PC-3 (cell line): ENCODE measurements around the gene DCUN1D4. TPM values are rescaled to one million over a fixed set of nuclear protein-coding genes. Genes with fewer than 3 reads are reported as not detected.

Experiments used
- ATAC-seq: fragments of 200-7000 bp; cut with Tn5 transposase; 2 replicates; pipeline ENCODE4 v1.9.1; 2020; ENCODE audit warnings: mild to moderate bottlenecking, moderate library complexity
- BruUV-seq: library from RNA; stranded (reverse); fragments of 400-500 nt; replicated peaks from 2 replicates; lab custom pipeline; 2021; lab: Mats Ljungman, UMichigan
- CTCF ChIA-PET: fragments of 300-600 bp; sonication (Branson Sonifier 250); formaldehyde crosslinking; loops from one replicate; lab custom pipeline; 2022; ENCODE audit warnings: antibody characterized with exemption; lab: Charles Lee
- POLR2A ChIA-PET: fragments of 300-600 bp; sonication (Branson Sonifier 250); formaldehyde crosslinking; loops from one replicate; lab custom pipeline; 2022; ENCODE audit warnings: antibody characterized with exemption; ENCODE audit not compliant: unreplicated experiment; lab: Charles Lee
- DNase-seq: peaks from one replicate; pipeline ENCODE4 v3.0.0-alpha.2; 2015
- H2AFZ ChIP-seq: fragments of 300-600 bp; sonication (generic); 2 replicates; pipeline ENCODE4 v1.6.0; 2016; ENCODE audit warnings: antibody characterized with exemption, low read length
- H3F3A ChIP-seq: fragments of 300-600 bp; sonication (generic); one replicate; pipeline ENCODE4 v1.6.0; 2017; ENCODE audit warnings: antibody characterized with exemption, low read length, control low read depth, mild to moderate bottlenecking; ENCODE audit not compliant: unreplicated experiment
- H3K27ac ChIP-seq: fragments of 300-600 bp; sonication (generic); 2 replicates; pipeline ENCODE4 v1.5.1; 2016; ENCODE audit warnings: mild to moderate bottlenecking, low read length
- H3K27me3 ChIP-seq: fragments of 300-600 bp; sonication (generic); 2 replicates; pipeline ENCODE4 v1.6.1; 2016; ENCODE audit warnings: low read length, mixed read lengths
- H3K36me3 ChIP-seq: fragments of 300-600 bp; sonication (generic); 2 replicates; pipeline ENCODE4 v1.6.1; 2016; ENCODE audit warnings: low read depth, mixed run types, low read length, mixed read lengths
- H3K4me1 ChIP-seq: fragments of 300-600 bp; sonication (generic); 2 replicates; pipeline ENCODE4 v1.5.1; 2016; ENCODE audit warnings: low read length; ENCODE audit not compliant: insufficient read depth
- H3K4me2 ChIP-seq: fragments of 300-600 bp; sonication (generic); 2 replicates; pipeline ENCODE4 v1.6.0; 2016; ENCODE audit warnings: low read length
- H3K4me3 ChIP-seq: fragments of 300-600 bp; sonication (generic); 2 replicates; pipeline ENCODE4 v1.5.1; 2016; ENCODE audit warnings: mild to moderate bottlenecking, low read length, mixed read lengths
- H3K79me2 ChIP-seq: fragments of 300-600 bp; sonication (generic); 2 replicates; pipeline ENCODE4 v1.6.1; 2017; ENCODE audit warnings: low read length, mixed read lengths
- H3K9ac ChIP-seq: fragments of 300-600 bp; sonication (generic); 2 replicates; pipeline ENCODE4 v1.6.0; 2016; ENCODE audit warnings: mild to moderate bottlenecking, low read length
- H3K9me2 ChIP-seq: fragments of 300-600 bp; sonication (generic); replicated peaks from 2 replicates; pipeline ENCODE4 v1.6.1; 2016; ENCODE audit warnings: mixed run types, low read length, mixed read lengths
- H3K9me3 ChIP-seq: fragments of 300-600 bp; sonication (generic); 2 replicates; pipeline ENCODE4 v1.6.1; 2016; ENCODE audit warnings: low read length, mixed read lengths
- H4K20me1 ChIP-seq: fragments of 300-600 bp; sonication (generic); 2 replicates; pipeline ENCODE4 v1.6.1; 2016; ENCODE audit warnings: low read length, mixed read lengths
- EZH2 ChIP-seq: fragments of 300-600 bp; sonication (generic); IDR thresholded peaks from one replicate; pipeline ENCODE4 v1.6.1; 2017; ENCODE audit warnings: antibody characterized with exemption, mild to moderate bottlenecking, low read length; ENCODE audit not compliant: unreplicated experiment
- EZH2phosphoT487 ChIP-seq: fragments of 300-600 bp; sonication (generic); IDR thresholded peaks from 2 replicates; pipeline ENCODE4 v1.6.1; 2018; ENCODE audit warnings: mild to moderate bottlenecking, antibody characterized with exemption, low read length, borderline replicate concordance
- intact Hi-C: fragments of 100-400 bp; cut with micrococcal nuclease; formaldehyde crosslinking; loops from 2 replicates; pipeline ENCODE4 v1.9.0; 2023
- total RNA-seq: library from RNA; depleted of rRNA; stranded (reverse); fragments of >200 nt; gene quantifications from 2 replicates; pipeline ENCODE4 v1.2.3, GENCODE V29; 2014
- TF ChIP-seq, protein P1 (sequence below): fragments of 300-600 bp; sonication (generic); conservative IDR thresholded peaks from 2 replicates; pipeline ENCODE4 v1.5.1; 2017; ENCODE audit warnings: antibody characterized with exemption, low read depth, mild to moderate bottlenecking, low read length

The DCUN1D4 gene
- total RNA-seq, 1 experiment from 2014 or later: 44.8 TPM

DNA sequence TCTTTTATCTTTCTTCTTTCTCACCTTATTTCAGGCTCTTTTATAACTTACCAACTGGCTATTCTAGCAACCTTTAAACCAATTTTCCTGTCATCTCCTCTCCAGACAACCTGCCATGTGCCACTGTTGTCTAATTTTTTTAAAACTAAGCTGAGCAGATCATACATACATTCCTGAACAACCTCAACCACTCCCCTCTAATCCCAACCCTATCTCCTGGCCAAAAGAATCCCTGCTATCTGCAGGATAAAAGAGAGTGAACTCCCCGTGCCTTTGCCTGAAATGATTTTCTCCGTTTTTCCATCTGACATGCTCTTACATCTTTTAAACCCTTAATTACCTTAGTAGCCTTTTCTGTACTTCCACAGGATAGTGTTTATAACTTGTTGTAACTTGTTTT is 35.5 kb downstream of the DCUN1D4 start:
- no peaks in the 10 kb centered on the region for H3K9me2 ChIP-seq
- BruUV-seq: no TSS peak
- no peak for DNase-seq
- no peak overlapping the region for H3K9ac ChIP-seq
- no peaks in the 10 kb centered on the region for H3K27me3 ChIP-seq
- no peak overlapping the region for H3K27ac ChIP-seq
- no peaks in the 10 kb centered on the region for H3K4me1 ChIP-seq
- H3K79me2 ChIP-seq: no peaks in the 10 kb centered on the region
- no peaks in the 10 kb centered on the region for H3F3A ChIP-seq
- intact Hi-C loops: no loop called here
- ChIA-PET POLR2A (no interaction called here), CTCF (no interaction called here)
- no peaks in the 10 kb centered on the region for H3K9me3 ChIP-seq
- H3K36me3 ChIP-seq: peaks cover 65% of the 10 kb centered on the region
- no peaks in the 10 kb centered on the region for H4K20me1 ChIP-seq
- ATAC-seq: no peak
- no peak overlapping the region for H3K4me3 ChIP-seq
- no peak overlapping the region for H3K4me2 ChIP-seq
- no peak for TF ChIP-seq EZH2
- TF ChIP-seq, protein P1, sequence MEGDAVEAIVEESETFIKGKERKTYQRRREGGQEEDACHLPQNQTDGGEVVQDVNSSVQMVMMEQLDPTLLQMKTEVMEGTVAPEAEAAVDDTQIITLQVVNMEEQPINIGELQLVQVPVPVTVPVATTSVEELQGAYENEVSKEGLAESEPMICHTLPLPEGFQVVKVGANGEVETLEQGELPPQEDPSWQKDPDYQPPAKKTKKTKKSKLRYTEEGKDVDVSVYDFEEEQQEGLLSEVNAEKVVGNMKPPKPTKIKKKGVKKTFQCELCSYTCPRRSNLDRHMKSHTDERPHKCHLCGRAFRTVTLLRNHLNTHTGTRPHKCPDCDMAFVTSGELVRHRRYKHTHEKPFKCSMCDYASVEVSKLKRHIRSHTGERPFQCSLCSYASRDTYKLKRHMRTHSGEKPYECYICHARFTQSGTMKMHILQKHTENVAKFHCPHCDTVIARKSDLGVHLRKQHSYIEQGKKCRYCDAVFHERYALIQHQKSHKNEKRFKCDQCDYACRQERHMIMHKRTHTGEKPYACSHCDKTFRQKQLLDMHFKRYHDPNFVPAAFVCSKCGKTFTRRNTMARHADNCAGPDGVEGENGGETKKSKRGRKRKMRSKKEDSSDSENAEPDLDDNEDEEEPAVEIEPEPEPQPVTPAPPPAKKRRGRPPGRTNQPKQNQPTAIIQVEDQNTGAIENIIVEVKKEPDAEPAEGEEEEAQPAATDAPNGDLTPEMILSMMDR: no peak
- TF ChIP-seq EZH2phosphoT487: no peak
- no peak overlapping the region for H2AFZ ChIP-seq

DNA sequence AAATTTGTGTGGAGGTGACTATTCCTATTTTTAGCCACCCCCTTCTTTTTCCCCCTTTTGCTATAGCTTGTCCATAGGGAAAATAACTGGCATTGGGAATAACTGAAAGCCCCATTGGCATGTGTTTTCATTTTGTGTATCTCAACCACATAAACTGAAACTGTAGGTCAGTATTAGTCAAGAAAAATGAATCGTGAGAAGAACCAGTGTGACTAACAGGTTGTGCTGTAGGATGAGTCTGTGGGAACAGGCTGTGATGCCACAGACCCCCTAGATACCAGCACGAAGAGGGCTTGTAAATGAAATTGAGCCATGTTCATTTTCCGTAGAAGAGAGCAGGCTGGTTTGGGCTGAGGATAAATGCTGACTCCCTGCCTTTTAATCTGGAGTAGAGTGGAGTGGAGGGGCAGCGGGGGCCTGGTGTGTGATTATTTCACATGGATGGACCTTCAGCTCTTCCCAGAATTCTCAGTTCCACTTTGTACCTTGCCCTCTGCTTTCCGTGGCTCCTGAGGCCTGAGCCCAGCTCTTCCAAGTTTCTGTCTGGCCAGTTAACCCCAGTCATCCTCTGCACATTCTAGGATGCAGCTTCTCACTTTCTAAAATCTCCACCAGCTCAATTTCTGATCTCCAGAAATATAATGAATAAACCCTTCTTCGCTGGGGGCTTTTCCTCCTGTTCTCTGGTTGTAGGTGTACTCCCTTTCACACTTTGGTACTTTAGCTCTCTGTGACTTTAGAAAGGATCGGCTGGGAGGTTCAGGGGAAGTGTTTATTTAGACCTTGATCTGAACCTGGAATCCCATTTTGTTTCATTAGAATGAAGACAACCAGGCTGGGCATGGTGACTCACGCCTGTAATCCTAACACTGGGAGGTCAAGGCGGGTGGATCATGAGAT is 37.3 kb downstream of the DCUN1D4 start:
- intact Hi-C loops: no loop called here
- no TSS peak for BruUV-seq
- ChIA-PET CTCF (no interaction called here), POLR2A (no interaction called here)
- Histone ChIP-seq H3K79me2 (no peaks in the 10 kb centered on the region), H3K4me3 (no peak overlapping the region), H2AFZ (no peak overlapping the region), H3K9ac (no peak overlapping the region), H3F3A (no peaks in the 10 kb centered on the region), H4K20me1 (no peaks in the 10 kb centered on the region), H3K27me3 (no peaks in the 10 kb centered on the region), H3K4me1 (no peaks in the 10 kb centered on the region), H3K27ac (no peak overlapping the region), H3K9me3 (no peaks in the 10 kb centered on the region), H3K36me3 (peaks cover 48% of the 10 kb centered on the region), H3K4me2 (no peak overlapping the region), H3K9me2 (no peaks in the 10 kb centered on the region)
- no peak for ATAC-seq
- TF ChIP-seq, protein P1: no peak
- TF ChIP-seq EZH2phosphoT487 (no peak), EZH2 (no peak)
- no peak for DNase-seq

DNA sequence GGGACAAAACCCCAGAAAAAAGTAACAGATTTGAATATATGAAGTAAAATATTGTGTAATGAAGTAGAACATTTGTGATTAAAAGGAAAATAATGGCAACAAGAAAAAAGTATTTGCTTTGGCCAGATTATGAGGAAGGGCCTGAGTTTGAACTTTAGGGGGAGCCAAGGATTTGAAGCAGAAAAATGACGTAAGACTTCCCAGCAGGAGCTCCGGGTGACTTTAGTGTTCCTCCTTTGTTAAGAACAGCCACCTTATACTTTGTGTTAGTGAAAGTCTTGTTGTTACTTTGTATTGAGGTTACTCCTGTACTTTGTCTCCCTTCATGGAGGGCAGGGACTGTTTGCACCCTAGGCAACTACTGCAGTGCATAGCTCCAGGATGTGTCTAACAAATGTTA is 41.1 kb downstream of the DCUN1D4 start:
- Histone ChIP-seq H3F3A (no peaks in the 10 kb centered on the region), H3K4me3 (no peak overlapping the region), H3K4me2 (no peak overlapping the region), H3K9me3 (no peaks in the 10 kb centered on the region), H3K9ac (no peak overlapping the region), H4K20me1 (no peaks in the 10 kb centered on the region), H3K27me3 (no peaks in the 10 kb centered on the region), H2AFZ (no peak overlapping the region), H3K4me1 (no peaks in the 10 kb centered on the region), H3K79me2 (no peaks in the 10 kb centered on the region), H3K9me2 (no peaks in the 10 kb centered on the region), H3K27ac (no peak overlapping the region), H3K36me3 (peaks cover 48% of the 10 kb centered on the region)
- BruUV-seq: no TSS peak
- intact Hi-C loops: loop anchor here (2.0 kb wide), 1 partner anchor 253 kb away; no protein-coding TSS in a partner anchor
- DNase-seq (no peak), ATAC-seq (no peak)
- ChIA-PET POLR2A (no interaction called here), CTCF (interaction anchor here (0.7 kb wide), 1 partner anchor 137 kb away, joined by 4 read pairs; no protein-coding TSS in a partner anchor)
- TF ChIP-seq EZH2: no peak
- TF ChIP-seq, protein P1: no peak
- no peak for TF ChIP-seq EZH2phosphoT487
